Neural cell (in vitro differentiated cells): ENCODE results near the gene CCDC39. TPM values are rescaled to one million over a fixed set of nuclear protein-coding genes. Genes with fewer than 3 reads are reported as not detected.

Experiments
- H2AFZ ChIP-seq: fragments of 200-600, 300-800 bp; sonication (generic), shearing (Covaris generic); 2 replicates; pipeline ENCODE4 v1.6.0; 2014; ENCODE audit warnings: low read depth, mild to moderate bottlenecking, antibody characterized with exemption, low read length, moderate library complexity
- H3F3A ChIP-seq: fragments of 200-600 bp; shearing (Covaris generic); 2 replicates; pipeline ENCODE4 v1.6.1; 2016; ENCODE audit warnings: mild to moderate bottlenecking, moderate library complexity, mixed read lengths, antibody characterized with exemption, low read length; ENCODE audit not compliant: insufficient read depth, poor library complexity, severe bottlenecking
- H3K27ac ChIP-seq: fragments of 200-600, 300-800 bp; sonication (generic), shearing (Covaris generic); 2 replicates; pipeline ENCODE4 v1.5.1; 2014; ENCODE audit warnings: mild to moderate bottlenecking, low read length, moderate library complexity
- H3K27me3 ChIP-seq: fragments of 300-800, 200-600 bp; sonication (generic), shearing (Covaris generic); 2 replicates; pipeline ENCODE4 v1.6.0; 2014; ENCODE audit warnings: mild to moderate bottlenecking, low read depth, low read length, moderate library complexity; ENCODE audit not compliant: insufficient read depth
- H3K36me3 ChIP-seq: fragments of 300-800, 200-600 bp; sonication (generic), shearing (Covaris generic); 2 replicates; pipeline ENCODE4 v1.5.1; 2014; ENCODE audit warnings: mild to moderate bottlenecking, antibody characterized with exemption, low read length, moderate library complexity; ENCODE audit not compliant: insufficient read depth
- H3K4me2 ChIP-seq: fragments of 300-800, 200-600 bp; sonication (generic), shearing (Covaris generic); 2 replicates; pipeline ENCODE4 v1.6.0; 2014; ENCODE audit warnings: mild to moderate bottlenecking, low read length
- H3K4me3 ChIP-seq: fragments of 300-800, 200-600 bp; sonication (generic), shearing (Covaris generic); 2 replicates; pipeline ENCODE4 v1.5.1; 2014; ENCODE audit warnings: mild to moderate bottlenecking, low read length, moderate library complexity
- H3K79me2 ChIP-seq: fragments of 200-600 bp; shearing (Covaris generic); replicated peaks from 2 replicates; pipeline ENCODE4 v1.6.0; 2014; ENCODE audit warnings: mild to moderate bottlenecking, low read length, moderate library complexity; ENCODE audit not compliant: insufficient read depth
- H3K9ac ChIP-seq: fragments of 300-800, 200-600 bp; sonication (generic), shearing (Covaris generic); 2 replicates; pipeline ENCODE4 v1.6.1; 2016; ENCODE audit warnings: mild to moderate bottlenecking, low read length, mixed read lengths
- H3K9me2 ChIP-seq: fragments of 200-600 bp; shearing (Covaris generic); 2 replicates; pipeline ENCODE4 v1.6.1; 2016; ENCODE audit warnings: mild to moderate bottlenecking, low read length, mixed read lengths; ENCODE audit not compliant: insufficient read depth
- H3K9me3 ChIP-seq: fragments of 200-600, 300-800 bp; sonication (generic), shearing (Covaris generic); 2 replicates; pipeline ENCODE4 v1.6.1; 2016; ENCODE audit warnings: mild to moderate bottlenecking, mixed run types, low read length, moderate library complexity, mixed read lengths
- H4K20me1 ChIP-seq: fragments of 200-600 bp; shearing (Covaris generic); 2 replicates; pipeline ENCODE4 v1.6.1; 2016; ENCODE audit warnings: mild to moderate bottlenecking, mixed run types; ENCODE audit not compliant: insufficient read depth
- EP300 ChIP-seq: fragments of 450-650 bp; conservative IDR thresholded peaks from 2 replicates; pipeline ENCODE4 v1.6.1; 2014; ENCODE audit warnings: antibody characterized with exemption, mild to moderate bottlenecking, moderate library complexity; ENCODE audit not compliant: poor library complexity, severe bottlenecking
- EZH2 ChIP-seq: fragments of 200-600, 300-800 bp; shearing (Covaris generic), sonication (generic); IDR thresholded peaks from 2 replicates; pipeline ENCODE4 v1.6.1; 2014; ENCODE audit warnings: antibody characterized with exemption, low read length, borderline replicate concordance, mild to moderate bottlenecking; ENCODE audit not compliant: insufficient read depth, poor library complexity, severe bottlenecking
- MXI1 ChIP-seq: fragments of 450-650 bp; conservative IDR thresholded peaks from 2 replicates; pipeline ENCODE4 v1.6.1; 2014; ENCODE audit warnings: antibody characterized with exemption, mild to moderate bottlenecking; ENCODE audit not compliant: poor library complexity, severe bottlenecking
- POLR2AphosphoS5 ChIP-seq: IDR thresholded peaks from 2 replicates; pipeline ENCODE4 v1.6.1; 2012
- RAD21 ChIP-seq: fragments of 450-650 bp; conservative IDR thresholded peaks from 2 replicates; pipeline ENCODE4 v1.6.1; 2014; ENCODE audit warnings: antibody characterized with exemption, mild to moderate bottlenecking, moderate library complexity
- SMC3 ChIP-seq: fragments of 450-650 bp; conservative IDR thresholded peaks from 2 replicates; pipeline ENCODE4 v1.6.1; 2014; ENCODE audit warnings: antibody characterized with exemption, mild to moderate bottlenecking, moderate library complexity; ENCODE audit not compliant: poor library complexity
- TAF1 ChIP-seq: IDR thresholded peaks from 2 replicates; pipeline ENCODE4 v1.6.1; 2012; ENCODE audit warnings: low read depth
- polyA plus RNA-seq: library from polyadenylated mRNA; depleted of rRNA; stranded (reverse); fragments of >200 nt; gene quantifications from 2 replicates; pipeline ENCODE4 v1.2.3, GENCODE V29; 2014
- TF ChIP-seq, protein P1 (sequence below): fragments of 450-650 bp; IDR thresholded peaks from 2 replicates; pipeline ENCODE4 v1.5.1; 2014; ENCODE audit warnings: antibody characterized with exemption, mild to moderate bottlenecking, moderate library complexity; ENCODE audit not compliant: poor library complexity, severe bottlenecking
- TF ChIP-seq, protein P2 (sequence below): IDR thresholded peaks from 2 replicates; pipeline ENCODE4 v1.6.1; 2012; ENCODE audit warnings: borderline replicate concordance

CCDC39 gene
- polyA plus RNA-seq, 1 donor from 2014 or later = 0.36 TPM

DNA sequence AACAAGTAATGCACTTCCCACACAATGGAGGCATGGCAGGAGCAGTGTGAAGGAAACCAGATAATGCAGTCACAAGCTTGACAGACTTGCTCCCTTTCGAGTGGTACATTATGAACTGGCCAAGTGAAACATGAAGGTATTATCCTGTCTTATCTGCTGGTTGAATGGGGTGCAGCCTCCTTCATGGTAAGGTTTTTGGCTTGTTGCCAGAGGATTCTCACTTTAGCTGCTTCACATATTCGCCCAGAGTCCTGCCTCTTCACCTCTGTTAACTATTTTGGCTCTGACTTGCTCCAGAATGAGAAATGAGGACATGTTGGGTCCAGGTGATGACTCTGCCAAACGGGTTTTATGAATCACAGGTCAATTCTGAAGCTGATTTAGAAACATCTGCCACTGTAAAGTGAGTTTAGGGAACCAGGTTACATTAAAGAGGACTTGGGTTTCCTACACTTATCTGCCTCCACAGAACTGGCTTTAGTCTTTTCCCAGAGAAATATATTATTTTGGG lies 19.5 kb upstream of the CCDC39 start:
- H3K9me3 ChIP-seq = no peaks in the 10 kb centered on the region
- H3F3A ChIP-seq = peaks cover 1% of the 10 kb centered on the region
- H3K4me2 ChIP-seq = no peak overlapping the region
- H4K20me1 ChIP-seq = no peaks in the 10 kb centered on the region
- TF ChIP-seq, protein P1, sequence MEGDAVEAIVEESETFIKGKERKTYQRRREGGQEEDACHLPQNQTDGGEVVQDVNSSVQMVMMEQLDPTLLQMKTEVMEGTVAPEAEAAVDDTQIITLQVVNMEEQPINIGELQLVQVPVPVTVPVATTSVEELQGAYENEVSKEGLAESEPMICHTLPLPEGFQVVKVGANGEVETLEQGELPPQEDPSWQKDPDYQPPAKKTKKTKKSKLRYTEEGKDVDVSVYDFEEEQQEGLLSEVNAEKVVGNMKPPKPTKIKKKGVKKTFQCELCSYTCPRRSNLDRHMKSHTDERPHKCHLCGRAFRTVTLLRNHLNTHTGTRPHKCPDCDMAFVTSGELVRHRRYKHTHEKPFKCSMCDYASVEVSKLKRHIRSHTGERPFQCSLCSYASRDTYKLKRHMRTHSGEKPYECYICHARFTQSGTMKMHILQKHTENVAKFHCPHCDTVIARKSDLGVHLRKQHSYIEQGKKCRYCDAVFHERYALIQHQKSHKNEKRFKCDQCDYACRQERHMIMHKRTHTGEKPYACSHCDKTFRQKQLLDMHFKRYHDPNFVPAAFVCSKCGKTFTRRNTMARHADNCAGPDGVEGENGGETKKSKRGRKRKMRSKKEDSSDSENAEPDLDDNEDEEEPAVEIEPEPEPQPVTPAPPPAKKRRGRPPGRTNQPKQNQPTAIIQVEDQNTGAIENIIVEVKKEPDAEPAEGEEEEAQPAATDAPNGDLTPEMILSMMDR = no peak
- TF ChIP-seq TAF1 (no peak), SMC3 (no peak), EZH2 (no peak), MXI1 (no peak), EP300 (no peak)
- TF ChIP-seq, protein P2, sequence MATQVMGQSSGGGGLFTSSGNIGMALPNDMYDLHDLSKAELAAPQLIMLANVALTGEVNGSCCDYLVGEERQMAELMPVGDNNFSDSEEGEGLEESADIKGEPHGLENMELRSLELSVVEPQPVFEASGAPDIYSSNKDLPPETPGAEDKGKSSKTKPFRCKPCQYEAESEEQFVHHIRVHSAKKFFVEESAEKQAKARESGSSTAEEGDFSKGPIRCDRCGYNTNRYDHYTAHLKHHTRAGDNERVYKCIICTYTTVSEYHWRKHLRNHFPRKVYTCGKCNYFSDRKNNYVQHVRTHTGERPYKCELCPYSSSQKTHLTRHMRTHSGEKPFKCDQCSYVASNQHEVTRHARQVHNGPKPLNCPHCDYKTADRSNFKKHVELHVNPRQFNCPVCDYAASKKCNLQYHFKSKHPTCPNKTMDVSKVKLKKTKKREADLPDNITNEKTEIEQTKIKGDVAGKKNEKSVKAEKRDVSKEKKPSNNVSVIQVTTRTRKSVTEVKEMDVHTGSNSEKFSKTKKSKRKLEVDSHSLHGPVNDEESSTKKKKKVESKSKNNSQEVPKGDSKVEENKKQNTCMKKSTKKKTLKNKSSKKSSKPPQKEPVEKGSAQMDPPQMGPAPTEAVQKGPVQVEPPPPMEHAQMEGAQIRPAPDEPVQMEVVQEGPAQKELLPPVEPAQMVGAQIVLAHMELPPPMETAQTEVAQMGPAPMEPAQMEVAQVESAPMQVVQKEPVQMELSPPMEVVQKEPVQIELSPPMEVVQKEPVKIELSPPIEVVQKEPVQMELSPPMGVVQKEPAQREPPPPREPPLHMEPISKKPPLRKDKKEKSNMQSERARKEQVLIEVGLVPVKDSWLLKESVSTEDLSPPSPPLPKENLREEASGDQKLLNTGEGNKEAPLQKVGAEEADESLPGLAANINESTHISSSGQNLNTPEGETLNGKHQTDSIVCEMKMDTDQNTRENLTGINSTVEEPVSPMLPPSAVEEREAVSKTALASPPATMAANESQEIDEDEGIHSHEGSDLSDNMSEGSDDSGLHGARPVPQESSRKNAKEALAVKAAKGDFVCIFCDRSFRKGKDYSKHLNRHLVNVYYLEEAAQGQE = no peak
- no peaks in the 10 kb centered on the region for H3K79me2 ChIP-seq
- H3K36me3 ChIP-seq = no peaks in the 10 kb centered on the region
- H3K9me2 ChIP-seq = no peaks in the 10 kb centered on the region
- H2AFZ ChIP-seq = no peak overlapping the region
- H3K9ac ChIP-seq = no peak overlapping the region
- no peaks in the 10 kb centered on the region for H3K27me3 ChIP-seq
- H3K27ac ChIP-seq = no peak overlapping the region
- no peak overlapping the region for H3K4me3 ChIP-seq

DNA sequence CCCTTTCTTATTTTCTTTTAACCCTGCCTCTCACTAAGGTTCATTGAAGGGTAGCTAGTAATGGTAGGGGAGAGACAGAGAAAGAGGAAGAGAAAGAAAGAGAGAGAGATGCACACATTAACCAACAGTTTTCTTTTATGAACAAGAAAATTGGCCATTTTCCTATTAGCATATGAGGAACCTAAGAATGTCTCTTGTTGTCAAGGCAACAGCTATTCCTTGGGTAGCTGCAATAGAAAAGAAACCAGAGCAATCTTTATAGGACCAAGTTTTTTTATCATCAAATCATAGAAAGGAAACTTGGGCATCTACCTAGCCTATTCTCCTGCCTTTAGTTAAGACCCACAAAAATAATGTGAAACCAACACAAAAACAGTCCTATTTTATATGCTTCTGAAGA lies 15.0 kb upstream of the CCDC39 start:
- Histone ChIP-seq H3K4me2 (no peak overlapping the region), H3K9ac (no peak overlapping the region), H3K27me3 (no peaks in the 10 kb centered on the region), H3K9me3 (no peaks in the 10 kb centered on the region), H4K20me1 (no peaks in the 10 kb centered on the region), H2AFZ (no peak overlapping the region), H3K27ac (peak overlapping the region; percentile 3), H3K36me3 (no peaks in the 10 kb centered on the region), H3F3A (peaks cover 3% of the 10 kb centered on the region), H3K9me2 (no peaks in the 10 kb centered on the region), H3K79me2 (no peaks in the 10 kb centered on the region), H3K4me3 (peak overlapping the region; percentile 12)
- TF ChIP-seq TAF1 (no peak), EZH2 (no peak), SMC3 (no peak), RAD21 (no peak), EP300 (no peak), MXI1 (no peak), POLR2AphosphoS5 (no peak)
- TF ChIP-seq, protein P2 = no peak
- TF ChIP-seq, protein P1 = no peak
